ENCODE measurements around the gene BAD. TPM values are rescaled to one million over a fixed set of nuclear protein-coding genes. Genes with fewer than 3 reads are reported as not detected.

BAD gene
- 41.0 and 51.0 TPM in 2 replicates for total RNA-seq

DNA sequence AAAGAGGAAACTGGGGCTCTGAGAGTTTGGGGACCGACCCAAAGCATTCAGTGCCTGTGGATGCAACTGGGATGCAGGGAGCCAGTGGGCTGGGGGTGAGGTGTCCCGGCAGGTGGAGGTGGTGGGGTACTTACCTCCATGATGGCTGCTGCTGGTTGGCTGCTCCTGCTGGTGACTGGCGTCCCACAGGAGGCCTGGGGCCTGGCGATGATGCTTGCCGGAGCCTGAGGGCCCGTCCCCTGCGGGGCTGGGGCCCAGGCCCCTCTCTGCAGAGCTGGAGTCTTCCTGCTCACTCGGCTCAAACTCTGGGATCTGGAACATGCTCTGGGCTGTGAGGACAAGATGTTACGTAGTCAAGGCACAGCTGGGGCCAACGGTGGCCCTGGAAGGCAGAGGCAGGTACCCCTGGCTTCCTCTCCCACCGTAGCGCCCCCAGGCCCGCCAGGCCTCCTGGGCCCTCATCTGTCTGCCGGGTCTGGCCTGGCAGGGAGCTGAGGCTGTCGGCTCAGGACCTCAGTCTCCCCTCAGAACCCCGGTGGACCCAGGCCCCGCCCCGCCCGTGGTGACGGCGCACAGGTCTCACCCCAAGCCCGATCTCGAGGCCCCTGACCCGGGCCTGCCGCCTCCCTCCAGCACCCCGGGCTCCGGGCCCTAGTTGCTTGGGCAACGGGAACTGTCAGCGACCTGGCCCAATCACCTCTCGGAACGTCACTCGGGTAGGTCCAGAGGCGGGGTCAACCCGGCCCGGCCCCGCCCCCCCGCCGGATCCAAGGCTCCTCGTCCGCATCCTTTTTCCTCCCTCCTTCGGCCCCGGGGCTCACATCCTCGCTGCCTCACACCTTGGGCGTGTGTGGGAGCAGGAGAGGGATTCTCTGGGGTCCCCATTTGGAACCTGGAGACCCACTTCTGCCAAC, at the start of gene BAD:
TSS of gene BAD (minus strand) at position 618 of the 914 bp plus-strand sequence. CDS start at position 321, 297 bp downstream.

DNA sequence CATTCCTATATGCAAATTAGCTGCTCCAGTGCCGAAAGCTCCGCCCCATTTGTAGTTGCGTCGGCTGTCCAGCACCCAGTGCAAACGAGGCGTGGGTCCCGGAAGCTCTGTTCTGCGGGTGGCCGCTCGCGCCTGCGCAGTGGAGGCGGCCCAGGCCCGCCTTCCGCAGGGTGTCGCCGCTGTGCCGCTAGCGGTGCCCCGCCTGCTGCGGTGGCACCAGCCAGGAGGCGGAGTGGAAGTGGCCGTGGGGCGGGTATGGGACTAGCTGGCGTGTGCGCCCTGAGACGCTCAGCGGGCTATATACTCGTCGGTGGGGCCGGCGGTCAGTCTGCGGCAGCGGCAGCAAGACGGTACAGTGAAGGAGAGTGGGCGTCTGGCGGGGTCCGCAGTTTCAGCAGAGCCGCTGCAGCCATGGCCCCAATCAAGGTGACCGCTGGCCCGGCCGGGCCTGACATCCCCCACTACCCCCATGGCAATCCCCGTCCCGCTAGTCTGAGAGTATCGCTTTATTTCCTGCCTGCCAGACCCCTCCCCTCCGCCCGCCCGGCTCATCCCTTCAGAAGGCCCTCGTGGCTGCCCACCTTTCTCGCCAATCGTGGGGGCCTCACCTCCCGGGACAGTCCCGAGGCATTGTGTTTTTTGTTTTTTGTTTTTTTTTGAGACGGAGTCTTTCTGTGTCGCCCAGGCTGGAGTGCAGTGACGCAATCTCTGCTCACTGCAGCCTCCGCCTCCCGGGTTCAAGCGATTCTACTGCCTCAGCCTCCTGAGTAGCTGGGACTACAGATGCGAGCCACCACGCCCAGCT, 33.7 kb upstream of the BAD start, which contains the start of gene PRDX5:
TSS of gene PRDX5 (plus strand) at position 161 of the 805 bp plus-strand sequence. CDS start at position 256, 95 bp downstream.

DNA sequence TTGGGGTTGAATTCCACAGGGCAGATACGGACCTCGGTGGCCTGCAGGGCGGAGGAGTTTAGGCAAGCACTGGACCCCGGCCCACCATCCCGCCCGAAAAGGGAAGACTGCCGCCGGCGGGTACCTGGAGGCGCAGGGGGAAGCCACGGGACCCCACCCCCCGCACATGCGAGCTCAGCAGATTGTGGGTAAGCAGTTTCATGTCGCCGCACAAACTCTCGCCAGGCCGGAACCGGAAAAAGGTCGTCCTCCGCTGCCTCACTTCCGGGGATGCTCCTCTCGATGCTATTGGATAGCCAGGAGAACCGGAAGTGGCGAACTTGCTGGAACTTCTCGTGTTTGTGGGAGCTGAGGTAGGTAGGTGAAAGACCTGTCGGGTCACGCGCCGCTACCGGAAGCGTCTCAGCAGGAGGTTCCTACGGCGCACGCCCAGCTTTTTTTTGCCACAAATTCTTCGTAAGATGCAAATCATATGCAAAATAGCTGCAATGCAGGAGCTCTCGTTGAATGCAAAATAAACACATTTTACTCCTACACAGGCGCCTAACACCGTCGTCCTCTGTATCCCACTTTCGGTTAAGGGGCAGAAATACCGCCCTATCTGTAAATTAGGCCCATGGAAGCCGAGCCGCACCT, 33.0 kb upstream of the BAD start, which contains the start of gene TRMT112:
TSS of gene TRMT112 (minus strand) at position 235 of the 636 bp plus-strand sequence. CDS start at position 202, 33 bp downstream.

DNA sequence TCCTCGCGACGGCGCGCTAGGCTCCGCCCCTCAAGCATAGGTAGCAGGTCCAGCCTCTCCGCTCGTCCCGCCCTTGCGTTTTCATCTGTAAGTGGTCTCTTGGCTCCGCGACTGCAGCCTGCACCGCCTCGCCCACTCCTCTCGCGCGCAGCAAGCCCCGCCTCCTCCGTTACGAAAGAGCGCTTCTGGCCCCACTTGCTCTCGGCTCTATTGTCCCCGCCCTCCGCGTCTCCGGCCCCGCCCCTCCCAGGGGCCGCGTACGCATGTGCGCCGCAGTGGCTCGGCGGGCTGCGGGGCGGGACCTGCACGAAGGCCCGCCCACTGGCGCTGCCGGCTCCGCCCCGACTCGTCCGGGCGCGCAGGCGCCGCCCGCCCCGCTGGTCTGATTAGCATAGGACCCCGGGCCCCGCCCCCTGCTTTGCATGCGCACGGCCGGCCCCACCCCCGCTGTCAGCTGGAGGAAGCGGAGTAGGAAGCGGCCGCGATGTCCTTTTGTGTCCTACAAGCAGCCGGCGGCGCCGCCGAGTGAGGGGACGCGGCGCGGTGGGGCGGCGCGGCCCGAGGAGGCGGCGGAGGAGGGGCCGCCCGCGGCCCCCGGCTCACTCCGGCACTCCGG, 20.7 kb upstream of the BAD start, which contains the start of gene ESRRA:
TSS of gene ESRRA (plus strand) at position 450 of the 616 bp plus-strand sequence. CDS start 1,656 bp downstream, outside the sequence.

DNA sequence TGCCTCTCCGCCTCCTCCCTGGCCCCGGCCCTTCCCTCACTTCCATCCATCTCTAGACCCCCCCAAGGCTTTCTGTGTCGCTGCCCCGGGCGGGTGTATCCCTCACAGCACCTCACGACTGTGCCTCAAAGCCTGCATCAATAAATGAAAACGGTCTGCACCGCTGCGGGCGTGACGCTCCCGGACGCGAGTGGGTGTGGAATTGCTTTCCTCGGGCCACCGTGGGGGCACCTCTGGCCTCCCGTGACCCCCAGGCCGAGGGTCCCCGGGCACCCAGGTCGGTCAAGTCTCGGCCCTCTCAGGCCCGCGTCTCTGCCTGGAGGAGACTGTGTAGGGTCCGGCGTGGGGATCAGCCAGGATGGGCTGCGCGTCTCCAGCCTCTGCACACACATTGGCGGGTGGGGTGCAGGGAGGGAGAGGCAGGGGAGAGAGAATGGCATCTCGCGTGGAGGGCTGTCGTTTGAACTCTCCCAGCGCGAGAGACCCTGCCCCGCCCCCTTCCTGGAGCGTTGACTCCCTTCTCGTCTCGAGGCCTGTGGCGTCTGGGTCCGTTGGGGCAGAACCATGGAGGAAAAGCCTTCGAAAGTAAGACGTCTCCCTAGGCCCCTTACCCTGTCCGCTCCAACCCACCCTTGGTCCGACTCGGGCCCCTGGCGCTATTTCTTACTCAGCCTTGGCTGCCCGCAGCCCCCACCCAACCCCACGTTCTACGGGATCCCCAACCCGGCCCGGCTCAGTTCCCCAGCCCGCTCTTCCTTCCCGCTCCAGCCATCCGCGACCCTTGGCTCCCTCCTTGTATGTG, 15.6 kb upstream of the BAD start, which contains the start of gene CATSPERZ:
TSS of gene CATSPERZ (plus strand) at position 512 of the 802 bp plus-strand sequence. CDS start at position 565, 53 bp downstream.

DNA sequence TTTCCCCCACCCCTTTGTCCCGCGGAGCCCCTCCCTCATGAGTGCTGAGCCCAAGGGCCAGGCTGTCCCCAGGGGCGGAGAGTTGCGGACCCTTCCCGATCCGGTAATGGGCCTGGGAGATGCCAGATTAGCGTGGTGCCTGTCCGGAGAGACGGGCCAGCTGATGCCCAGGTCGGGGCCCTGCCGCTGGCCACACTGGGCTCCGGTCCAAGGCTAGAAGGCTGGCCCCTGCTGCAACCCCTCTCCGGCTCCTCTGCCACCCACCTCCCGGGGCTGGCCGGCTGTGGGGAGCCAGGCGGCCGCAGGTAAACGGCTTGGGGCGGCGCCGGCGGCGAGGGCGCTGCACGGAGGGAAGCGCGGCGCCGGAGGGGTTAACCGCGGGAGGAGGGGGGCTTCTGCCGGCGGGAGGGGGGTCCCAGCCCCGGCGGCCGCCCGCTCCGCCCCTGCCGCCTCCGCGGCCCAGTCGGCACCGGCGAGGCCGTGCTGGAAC, 6.8 kb upstream of the BAD start, which contains the start of gene KCNK4:
TSS of gene KCNK4 (plus strand) at position 41 of the 490 bp plus-strand sequence. CDS start 1,717 bp downstream, outside the sequence.

DNA sequence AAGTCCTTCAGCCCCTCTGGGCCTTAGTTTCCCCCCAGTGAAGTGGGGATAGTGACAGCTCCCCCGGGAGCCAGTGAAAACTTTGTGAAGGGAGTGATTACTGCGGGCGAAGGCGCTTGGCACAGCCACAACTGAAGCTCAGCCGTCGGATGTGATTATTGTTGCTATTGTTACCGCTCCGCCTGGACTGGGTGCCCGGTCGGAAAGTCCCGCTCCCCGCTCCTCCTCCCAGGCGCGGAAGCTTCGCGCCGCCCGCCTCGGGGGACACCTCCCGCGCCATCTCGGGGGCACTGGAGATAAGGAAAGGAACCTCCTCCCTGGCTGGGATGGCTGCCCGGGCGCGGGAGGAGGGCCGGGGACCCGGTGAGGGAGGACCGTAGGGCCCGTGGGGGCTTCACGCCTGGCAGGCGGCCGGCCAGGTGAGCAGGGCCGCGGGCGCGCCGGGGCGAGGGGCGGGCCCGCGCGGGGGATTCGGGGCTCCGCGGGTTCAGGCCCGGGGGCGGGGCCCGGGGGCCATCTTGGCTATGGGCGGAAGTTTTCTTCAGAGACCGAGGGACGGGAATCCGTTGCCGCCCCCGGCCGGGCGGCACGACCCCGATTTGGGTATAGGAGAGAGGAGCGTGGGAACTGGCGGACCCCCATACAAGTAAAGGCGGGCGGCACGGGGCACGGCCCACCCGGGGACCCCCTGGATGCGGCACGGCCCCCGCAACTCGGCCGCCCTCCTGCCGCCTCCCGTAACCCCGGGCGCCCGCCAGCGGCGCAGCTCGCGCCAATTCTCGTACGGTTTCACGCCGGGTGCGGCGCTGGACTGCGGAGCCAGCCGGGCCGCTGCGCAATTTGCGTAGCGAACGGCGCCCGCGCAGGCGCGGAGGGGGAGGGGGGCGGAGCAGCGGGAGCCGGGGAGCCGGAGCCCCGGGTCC, 758 bp upstream of the BAD start, which contains the start of gene GPR137:
TSS of gene GPR137 (plus strand) at position 887 of the 923 bp plus-strand sequence. CDS start 677 bp downstream, outside the sequence.

DNA sequence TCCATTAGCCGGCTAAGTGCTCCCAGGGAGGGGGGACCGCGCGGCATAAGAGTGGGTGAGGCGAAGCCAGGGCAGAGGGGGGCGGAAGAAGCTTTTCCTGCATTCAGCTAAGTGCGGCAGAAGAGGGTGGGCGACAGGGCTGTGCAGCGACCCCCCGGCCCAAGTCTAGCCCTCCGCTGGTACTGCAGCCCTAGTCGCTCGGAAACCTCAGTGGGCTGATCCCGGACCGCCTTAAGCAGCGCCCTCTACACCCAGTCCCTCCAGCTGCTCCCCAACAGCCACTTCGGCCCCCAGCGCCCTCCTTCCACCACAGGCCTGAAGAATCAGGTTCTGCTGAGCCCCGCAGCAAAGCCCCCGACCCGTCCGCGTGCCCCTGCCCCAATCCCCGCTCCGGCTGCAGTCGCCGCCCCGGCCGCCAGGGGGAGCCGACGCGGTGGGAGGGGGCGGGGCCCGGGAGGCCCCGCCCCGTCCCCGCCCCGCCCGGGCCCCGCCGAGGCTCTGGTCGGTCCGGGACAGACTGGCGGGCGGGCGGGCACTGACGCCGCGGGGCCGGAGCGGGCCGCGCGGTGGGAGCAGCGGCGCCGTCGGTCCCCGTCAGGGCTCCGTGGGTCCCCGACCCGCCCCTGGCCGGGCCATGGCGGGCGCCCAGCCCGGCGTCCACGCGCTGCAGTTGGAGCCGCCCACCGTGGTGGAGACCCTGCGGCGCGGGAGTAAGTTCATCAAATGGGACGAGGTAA, 33.3 kb downstream of the BAD start, which contains the start of gene PLCB3:
TSS of gene PLCB3 (plus strand) at position 515 of the 737 bp plus-strand sequence. CDS start at position 635, 120 bp downstream.

DNA sequence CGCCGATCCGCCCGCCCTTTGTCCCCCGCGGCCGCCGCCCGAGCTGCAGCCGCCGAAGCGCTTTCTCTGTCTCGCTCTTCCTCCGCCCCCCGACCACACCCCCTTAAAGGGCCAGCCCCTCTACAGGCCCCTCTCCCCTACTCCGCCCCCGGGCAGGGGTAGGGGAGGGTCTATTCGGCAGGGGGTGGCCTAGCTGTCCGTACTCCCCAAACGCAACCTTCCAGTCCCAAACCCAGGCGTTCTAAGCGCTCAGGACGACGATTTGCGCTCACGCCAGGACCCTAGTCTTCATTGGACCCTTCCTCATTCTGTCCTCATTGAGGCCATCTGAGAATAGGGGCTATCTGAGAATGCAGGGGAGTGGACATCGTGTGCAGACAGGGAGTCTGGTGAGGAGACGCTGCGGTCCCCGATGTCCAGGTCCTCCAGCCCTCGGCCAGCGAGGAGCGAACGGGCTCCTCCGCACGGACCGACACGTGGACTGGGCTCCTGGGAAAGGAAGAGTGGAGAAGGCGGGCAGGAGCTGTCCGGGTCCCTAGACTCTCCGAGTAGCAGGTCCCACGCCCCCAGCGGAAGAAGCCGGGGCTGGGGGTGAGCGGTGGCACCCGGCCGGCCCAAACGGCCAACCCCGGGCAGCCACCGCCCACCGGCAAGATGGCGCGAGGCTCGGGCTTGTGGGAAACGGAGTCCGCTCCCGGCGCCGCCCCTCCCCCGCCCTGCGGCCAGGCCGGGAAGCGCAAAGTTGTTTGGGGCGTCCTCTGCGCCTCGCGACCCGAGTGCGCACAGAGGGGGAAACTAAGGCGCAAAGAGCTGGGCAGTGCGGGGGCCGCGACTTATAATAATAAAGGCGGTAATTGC, 37.4 kb downstream of the BAD start, which contains the start of gene PPP1R14B:
TSS of gene PPP1R14B (minus strand) at position 73 of the 858 bp plus-strand sequence. CDS start 270 bp downstream, outside the sequence.

DNA sequence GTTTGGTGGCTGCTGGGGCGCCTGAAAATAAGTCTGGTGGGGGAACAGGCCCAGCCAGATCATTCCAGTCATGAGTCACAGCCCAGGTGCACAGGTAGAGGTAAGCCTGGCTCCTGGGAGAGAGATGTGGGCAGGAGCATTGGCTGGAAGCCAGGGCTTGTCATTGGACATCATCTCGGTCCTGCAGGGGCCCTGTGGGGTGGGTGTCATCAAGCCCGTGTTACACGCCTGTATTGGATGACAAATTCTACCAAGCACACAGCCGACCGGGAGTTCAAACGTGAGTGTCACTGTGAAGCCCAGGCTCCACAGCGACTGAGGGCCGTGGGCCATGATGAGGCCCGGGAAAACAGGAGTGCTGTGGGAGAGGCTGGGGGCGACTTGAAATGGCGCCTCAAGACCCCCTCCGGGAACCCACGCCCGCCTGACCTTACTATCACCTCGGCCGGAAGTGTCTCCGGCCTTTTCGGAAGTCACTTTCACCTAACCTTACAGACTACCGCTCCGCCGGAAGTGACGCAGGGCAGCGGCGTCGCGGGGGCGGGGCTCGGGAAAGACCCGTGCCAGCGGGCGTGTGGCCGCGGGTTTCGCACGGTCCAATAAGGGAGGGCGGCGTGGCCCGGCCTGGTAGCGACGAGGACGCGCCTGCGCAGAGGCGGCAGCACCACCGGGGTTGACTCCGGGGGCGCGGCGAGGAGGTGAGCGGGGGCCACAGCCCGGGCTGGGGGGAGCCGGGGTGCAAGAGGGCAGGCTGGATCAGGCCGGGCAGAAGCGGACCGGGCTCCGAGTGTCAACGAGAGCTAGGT, 43.8 kb downstream of the BAD start, which contains the start of gene FKBP2:
TSS of gene FKBP2 (plus strand) at position 661 of the 806 bp plus-strand sequence. CDS start 1,293 bp downstream, outside the sequence.

DNA sequence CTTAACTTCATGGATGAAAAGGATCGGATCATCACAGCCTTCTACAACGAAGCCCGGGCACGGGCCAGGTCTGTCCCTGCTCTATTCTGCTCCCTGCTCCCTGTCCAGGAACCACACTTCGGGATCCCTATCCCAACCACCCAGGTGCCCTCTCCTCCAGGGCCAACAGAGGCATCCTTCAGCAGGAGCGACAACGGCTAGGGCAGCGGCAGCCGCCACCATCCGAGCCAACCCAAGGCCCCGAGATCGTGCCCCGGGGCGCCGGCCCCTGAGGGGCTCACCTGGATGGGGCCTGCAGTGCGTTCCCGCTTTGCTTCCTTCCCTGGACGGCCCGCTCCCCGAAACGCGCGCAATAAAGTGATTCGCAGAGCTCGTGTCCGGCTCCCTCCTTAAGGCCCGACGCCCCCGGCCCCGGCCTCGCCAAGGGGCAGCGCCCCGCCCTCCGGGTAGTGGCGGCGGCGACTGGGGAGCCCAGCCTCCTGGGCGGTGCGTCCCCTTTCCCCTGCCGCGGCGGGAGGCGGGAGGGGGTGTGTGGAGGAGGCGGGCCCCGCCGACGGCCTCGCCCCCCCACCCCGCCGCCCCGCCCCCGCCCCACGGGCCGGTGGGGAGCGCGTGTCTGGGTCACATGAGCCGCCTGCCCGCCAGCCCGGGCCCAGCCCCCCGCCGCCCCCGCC, 50.4 kb downstream of the BAD start, which contains the start of gene VEGFB:
TSS of gene VEGFB (plus strand) at position 672 of the 674 bp plus-strand sequence. CDS start 250 bp downstream, outside the sequence.

DNA sequence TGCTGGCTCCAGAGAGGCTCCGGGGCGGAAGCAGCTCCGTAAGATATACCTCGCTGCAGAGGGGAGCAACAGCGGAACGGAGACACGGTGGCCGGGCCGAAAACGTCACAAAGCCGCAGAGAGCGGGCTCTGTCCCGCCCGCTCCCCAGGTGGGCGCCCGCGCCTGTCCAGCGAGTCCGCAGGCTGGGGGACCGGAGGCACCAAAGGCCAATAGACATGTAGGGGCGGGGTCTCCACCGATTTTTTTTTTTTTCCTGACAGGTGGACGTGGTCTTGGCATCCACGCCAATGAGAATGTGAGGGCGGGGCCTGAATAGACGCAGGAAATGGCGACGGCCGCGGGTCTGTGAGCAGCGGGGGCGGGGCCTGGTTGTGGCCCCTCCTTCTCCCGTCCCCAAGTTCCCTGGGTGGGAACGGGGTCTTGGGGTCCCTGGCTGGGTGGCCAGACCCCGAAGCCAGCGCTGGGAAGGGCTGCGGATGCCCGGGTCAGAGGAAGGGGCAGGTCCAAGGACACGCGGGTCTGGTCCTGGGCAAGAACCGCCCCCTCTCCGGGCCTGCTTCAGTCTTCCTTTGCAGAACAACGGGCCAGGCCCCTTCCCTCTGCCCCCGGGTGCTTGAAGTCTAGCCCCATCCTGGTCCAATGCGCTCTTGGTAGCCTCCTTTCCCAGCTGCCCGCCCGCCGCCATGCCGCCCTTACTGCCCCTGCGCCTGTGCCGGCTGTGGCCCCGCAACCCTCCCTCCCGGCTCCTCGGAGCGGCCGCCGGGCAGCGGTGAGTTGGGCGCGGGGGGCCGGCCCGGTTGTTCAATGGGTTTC, 54.1 kb downstream of the BAD start, which contains the start of gene DNAJC4:
TSS of gene DNAJC4 (plus strand) at position 378 of the 814 bp plus-strand sequence. CDS start at position 685, 307 bp downstream.

DNA sequence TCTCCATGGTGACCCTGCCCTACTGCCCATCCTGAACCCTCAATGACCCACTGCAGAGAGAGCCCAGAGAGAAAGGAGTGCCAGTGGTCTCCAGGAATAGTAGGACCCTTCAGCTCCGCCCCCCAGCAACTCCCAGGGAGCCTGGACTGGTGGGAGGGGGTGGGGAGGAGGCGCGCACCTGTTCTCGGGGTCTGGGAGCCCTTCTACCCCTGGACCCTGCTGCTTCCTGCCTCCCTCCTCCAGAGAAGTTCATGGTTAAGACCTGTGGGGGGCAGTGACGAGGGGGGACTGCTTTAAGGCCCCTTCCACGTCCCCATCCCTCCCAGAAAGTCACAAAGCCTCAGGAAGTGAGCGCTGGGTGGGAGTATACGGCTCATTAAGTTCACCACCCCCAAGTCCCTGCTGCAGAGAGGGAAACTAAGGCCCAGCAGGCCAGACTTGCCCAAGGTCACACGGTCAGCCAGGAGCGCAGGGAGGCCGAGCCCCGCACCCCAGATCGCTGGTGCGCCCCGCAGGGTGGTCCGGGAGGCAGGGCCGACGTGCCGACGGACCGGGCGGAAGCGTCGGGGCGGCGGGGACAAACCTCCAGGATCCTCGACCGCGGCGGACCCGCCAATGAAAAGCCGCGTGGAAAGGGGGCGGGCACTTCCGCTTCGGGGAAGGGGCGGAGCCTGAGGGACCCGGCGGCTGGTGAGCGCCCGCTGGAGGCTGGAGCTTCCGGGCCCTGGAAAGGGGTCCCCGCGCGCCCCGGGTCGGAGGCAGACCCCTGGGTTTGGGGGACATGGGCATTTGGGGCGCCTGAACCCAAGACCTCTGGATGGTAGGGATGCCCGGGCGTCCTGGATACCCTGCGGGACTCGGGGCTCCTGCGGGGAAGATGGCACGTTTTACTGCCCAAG, 58.6 kb downstream of the BAD start, which contains the start of the genes NUDT22 and TRPT1:
TSS of gene NUDT22 (plus strand) at position 667 of the 899 bp plus-strand sequence. CDS start 379 bp downstream, outside the sequence.
TSS of gene TRPT1 (minus strand) at position 579 of the 899 bp plus-strand sequence. CDS start at position 253, 326 bp downstream.

All from regular cardiac myocyte (primary cell).